ENCODE results near the gene SBF1. TPM values are rescaled to one million over a fixed set of nuclear protein-coding genes. Genes with fewer than 3 reads are reported as not detected.
A peak's percentile ranks its signal among the peaks of the same experiment; 100 is the strongest.

Gene SBF1
- total RNA-seq, 2 experiments from 2014 or later = 220 to 227 TPM

GRCh38 chr22:50507991-50508884 is 33.4 kb upstream of the SBF1 start, which contains the start of gene NCAPH2:
NCAPH2 (plus strand) TSS chr22:50508224; CDS start chr22:50508338, 114 bp downstream.
- Mint-ChIP-seq H3K4me1 (ENCODE audit: low read depth) (peaks cover 21% of the 10 kb centered on the region), H3K4me3 (peak within 1 kb of the TSS; percentile 94), H3K9me3 (no peaks in the 10 kb centered on the region), H3K27me3 (no peaks in the 10 kb centered on the region), H3K36me3 (ENCODE audit: low read depth) (peaks cover 20% of the 10 kb centered on the region), H3K27ac (peak within 1 kb of the TSS; percentile 95)
- H3K4me1 ChIP-seq (ENCODE audit: insufficient read depth, low read length) = peaks cover 38% of the 10 kb centered on the region
- DNase-seq = peak in 10 of 14 experiments; percentile 94 to 99 (median 97)
- peak within 1 kb of the TSS; percentile 92 for H3K4me3 ChIP-seq (ENCODE audit: low read length)
- ChIA-PET CTCF (interaction anchor here (0.9 to 3.6 kb wide), 7 partner anchors 10 to 112 kb away, joined by 3 to 42 read pairs (median 6); partner anchors contain the start of genes SCO2 and SYCE3), POLR2A (interaction anchor here (0.6 to 4.9 kb wide), 35 partner anchors 9 to 318 kb away, joined by 3 to 250 read pairs (median 5); partner anchors contain the start of genes ADM2, ARSA, CHKB and HDAC10)
- H3K27me3 ChIP-seq (ENCODE audit: control insufficient read depth in 1 of 2, insufficient read depth in 2 of 2, low read length in 2 of 2) = no peaks in the 10 kb centered on the region
- intact Hi-C loops (cut with DNase I, micrococcal nuclease) = loop anchor here (1.0 to 10.0 kb wide), 10 partner anchors 17 to 263 kb away; partner anchors contain the start of genes SCO2 (in 2 of the 2), CHKB (in 1 of the 2), PPP6R2 (in 1 of the 2) and TUBGCP6 (in 1 of the 2)
- peaks cover 34% of the 10 kb centered on the region for H3K36me3 ChIP-seq (ENCODE audit: insufficient read depth, low read length)
- ATAC-seq (ENCODE audit: poor library complexity) = peak; percentile 75
- H3K9me3 ChIP-seq (ENCODE audit: control insufficient read depth in 1 of 2, insufficient read depth in 1 of 2, low read length in 2 of 2) = no peaks in the 10 kb centered on the region
- no peak for TF ChIP-seq CTCF (IDR thresholded peaks at IDR 0.05)
- peak within 1 kb of the TSS; percentile 89 to 92 for H3K27ac ChIP-seq (ENCODE audit: low read depth in 1 of 2, low read length in 2 of 2)

DNA sequence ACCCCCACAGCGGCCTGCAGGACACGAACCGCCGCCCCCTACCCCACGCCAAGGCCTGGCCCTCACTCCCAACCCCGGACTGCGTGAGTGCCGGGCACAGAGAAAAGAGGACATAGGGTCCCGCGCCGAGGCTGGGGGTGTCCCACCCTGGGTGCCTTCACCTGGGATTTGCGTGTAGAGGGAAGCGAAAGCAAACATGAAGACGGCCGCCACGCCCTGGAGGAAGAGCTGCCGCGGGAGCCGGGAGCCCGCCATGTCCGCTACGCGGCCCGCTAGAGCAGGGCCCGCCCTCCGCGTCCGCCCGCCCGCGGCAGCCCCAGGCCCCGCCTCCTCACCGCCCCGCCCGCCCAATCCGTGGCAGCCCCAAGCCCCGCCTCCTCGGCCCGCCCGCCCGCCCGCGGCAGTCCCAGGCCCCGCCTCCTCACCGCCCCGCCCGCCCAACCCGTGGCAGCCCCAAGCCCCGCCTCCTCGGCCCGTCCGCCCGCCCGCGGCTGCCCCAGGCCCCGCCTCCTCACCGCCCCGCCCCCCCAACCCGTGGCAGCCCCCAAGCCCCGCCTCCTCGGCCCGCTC is 32.7 kb upstream of the SBF1 start, which contains the start of gene LMF2:
LMF2 (minus strand) TSS at position 282 of the 570 bp plus-strand sequence; CDS start at position 255, 27 bp downstream.
- H3K27me3 Mint-ChIP-seq = no peaks in the 10 kb centered on the region
- Histone ChIP-seq H3K4me1 (ENCODE audit: insufficient read depth, low read length) (peaks cover 38% of the 10 kb centered on the region), H3K36me3 (ENCODE audit: insufficient read depth, low read length) (peaks cover 37% of the 10 kb centered on the region), H3K4me3 (ENCODE audit: low read length) (peak within 1 kb of the TSS; percentile 92), H3K27ac (ENCODE audit: low read depth in 1 of 2, low read length in 2 of 2) (peak within 1 kb of the TSS; percentile 89 to 92), H3K9me3 (ENCODE audit: control insufficient read depth in 1 of 2, insufficient read depth in 1 of 2, low read length in 2 of 2) (no peaks in the 10 kb centered on the region), H3K27me3 (ENCODE audit: control insufficient read depth in 1 of 2, insufficient read depth in 2 of 2, low read length in 2 of 2) (no peaks in the 10 kb centered on the region)
- ATAC-seq (ENCODE audit: poor library complexity) (peak; percentile 74), DNase-seq (peak in 13 of 14 experiments; percentile 88 to 100 (median 94))
- no peak for TF ChIP-seq CTCF (IDR thresholded peaks at IDR 0.05)
- peaks cover 21% of the 10 kb centered on the region for H3K4me1 Mint-ChIP-seq (ENCODE audit: low read depth)
- H3K36me3 Mint-ChIP-seq (ENCODE audit: low read depth) = peaks cover 16% of the 10 kb centered on the region
- ChIA-PET POLR2A (interaction anchor here (0.6 to 4.9 kb wide), 31 partner anchors 9 to 318 kb away, joined by 3 to 250 read pairs (median 5); partner anchors contain the start of genes ADM2, ARSA, CHKB and HDAC10), CTCF (interaction anchor here (0.9 to 3.6 kb wide), 6 partner anchors 9 to 113 kb away, joined by 3 to 42 read pairs (median 8); partner anchors contain the start of genes SCO2 and SYCE3)
- no peaks in the 10 kb centered on the region for H3K9me3 Mint-ChIP-seq
- peak within 1 kb of the TSS; percentile 94 for H3K4me3 Mint-ChIP-seq
- intact Hi-C loops (cut with DNase I, micrococcal nuclease) = loop anchor here (1.0 to 10.0 kb wide), 5 partner anchors 31 to 163 kb away; partner anchors contain the start of gene PPP6R2 (in 1 of the 2)
- H3K27ac Mint-ChIP-seq = peak within 1 kb of the TSS; percentile 95
